ENCODE results near the gene GRPEL1. TPM values are rescaled to one million over a fixed set of nuclear protein-coding genes. Genes with fewer than 3 reads are reported as not detected.

The GRPEL1 gene
- total and polyA plus RNA-seq, 2 of the 8 experiments (the other 6 are each of a cell fraction or from before 2014, with no cell fraction given), result 13.5 to 39.9 TPM

GRCh38 chr4:7009564-7009963 lies 58.3 kb downstream of the GRPEL1 start (continued):
- no peak for TF ChIP-seq USF2 (IDR thresholded peaks at IDR 0.05; ENCODE audit: low read length)
- TF ChIP-seq CREB1 (IDR thresholded peaks at IDR 0.05), result no peak
- TF ChIP-seq GABPA (IDR thresholded peaks at IDR 0.05; ENCODE audit: borderline replicate concordance, insufficient read depth, low read length), result no peak

Other genes starting within 250 kb of the GRPEL1 start
- gene TBC1D14, start 158.2 kb downstream of the GRPEL1 start, total RNA-seq (2021; fragmentation: NEBNext Ultra II Directional; extraction: Animal tissue kit (Norgen Biotek cat#: 25700)), result 48.2 and 49.7 TPM in 2 replicates
- 45.6 and 46.2 TPM in 2 replicates for gene TBC1D14, start 158.2 kb downstream of the GRPEL1 start, polyA plus RNA-seq (2011; rRNA removed)
- 12.1 and 12.3 TPM in 2 replicates for gene TADA2B, start 24.7 kb downstream of the GRPEL1 start, total RNA-seq (2021; fragmentation: NEBNext Ultra II Directional; extraction: Animal tissue kit (Norgen Biotek cat#: 25700))
- 5.7 and 6.5 TPM in 2 replicates for gene TADA2B, start 24.7 kb downstream of the GRPEL1 start, polyA plus RNA-seq (2011; rRNA removed)
- gene SORCS2, start 124.5 kb upstream of the GRPEL1 start, total RNA-seq (2021; fragmentation: NEBNext Ultra II Directional; extraction: Animal tissue kit (Norgen Biotek cat#: 25700)), result 0.75 and 1.8 TPM in 2 replicates
- 0.36 and 0.57 TPM in 2 replicates for gene SORCS2, start 124.5 kb upstream of the GRPEL1 start, polyA plus RNA-seq (2011; rRNA removed)